Measurements from ENCODE around the gene PRRC2B.

PRRC2B gene

GRCh38 chr9:131483319-131484050 lies 89.6 kb downstream of the PRRC2B start:
- ChIA-PET POLR2A (ENCODE audit: low non-redundant PET) (interaction anchor here (0.6 kb wide), 1 partner anchor 15 kb away, joined by 3 read pairs; no protein-coding TSS in a partner anchor), CTCF (interaction anchor here (0.6 kb wide), 2 partner anchors 303 to 826 kb away, joined by 3 to 4 read pairs; no protein-coding TSS in a partner anchor)
- DNase-seq (ENCODE audit: low spot score), result no peak
- H3K27ac ChIP-seq, result peak overlapping the region; percentile 7; the same call in 1 of the 2 replicates
- TF ChIP-seq CTCF (conservative IDR thresholded peaks at IDR 0.05; ENCODE audit: low read depth), result no peak

- no peak for TF ChIP-seq CTCF (conservative IDR thresholded peaks at IDR 0.05; ENCODE audit: low read depth)
- ChIA-PET CTCF (interaction anchor here (0.6 kb wide), 2 partner anchors 437 to 825 kb away, joined by 4 read pairs; no protein-coding TSS in a partner anchor), POLR2A (ENCODE audit: low non-redundant PET) (no interaction called here)
- no peak for DNase-seq (ENCODE audit: low spot score)
- H3K27ac ChIP-seq, result peak overlapping the region; percentile 7; the same call in 1 of the 2 replicates
These were observed 90.2 kb downstream of the PRRC2B start for GRCh38 chr9:131484051-131484445.

GRCh38 chr9:131484560-131485185 lies 90.8 kb downstream of the PRRC2B start:
- peak overlapping the region; percentile 31 for H3K27ac ChIP-seq
- TF ChIP-seq CTCF (conservative IDR thresholded peaks at IDR 0.05; ENCODE audit: low read depth), result no peak
- DNase-seq (ENCODE audit: low spot score), result no peak
- POLR2A ChIA-PET (ENCODE audit: low non-redundant PET), result no interaction called here
- CTCF ChIA-PET, result interaction anchor here (0.5 to 0.6 kb wide), 3 partner anchors 29 to 996 kb away, joined by 3 to 4 read pairs (median 3); no protein-coding TSS in a partner anchor

GRCh38 chr9:131485206-131485605 lies 91.3 kb downstream of the PRRC2B start:
- ChIA-PET CTCF (no interaction called here), POLR2A (ENCODE audit: low non-redundant PET) (no interaction called here)
- no peak for TF ChIP-seq CTCF (conservative IDR thresholded peaks at IDR 0.05; ENCODE audit: low read depth)
- DNase-seq (ENCODE audit: low spot score), result no peak
- peak overlapping the region; percentile 31 for H3K27ac ChIP-seq

GRCh38 chr9:131485728-131486422 lies 92.0 kb downstream of the PRRC2B start:
- no peak for DNase-seq (ENCODE audit: low spot score)
- CTCF ChIA-PET, result no interaction called here
- POLR2A ChIA-PET (ENCODE audit: low non-redundant PET), result no interaction called here
- TF ChIP-seq CTCF (conservative IDR thresholded peaks at IDR 0.05; ENCODE audit: low read depth), result no peak
- H3K27ac ChIP-seq, result peak overlapping the region; percentile 31

GRCh38 chr9:131487001-131487400 lies 93.1 kb downstream of the PRRC2B start:
- POLR2A ChIA-PET (ENCODE audit: low non-redundant PET), result no interaction called here
- TF ChIP-seq CTCF (conservative IDR thresholded peaks at IDR 0.05; ENCODE audit: low read depth), result no peak
- no peak for DNase-seq (ENCODE audit: low spot score)
- CTCF ChIA-PET, result interaction anchor here (1.1 kb wide), 1 partner anchor 11 kb away, joined by 3 read pairs; no protein-coding TSS in a partner anchor
- peak overlapping the region; percentile 15 for H3K27ac ChIP-seq
